ENCODE results near the gene PHYH. TPM values are rescaled to one million over a fixed set of nuclear protein-coding genes. Genes with fewer than 3 reads are reported as not detected.

Gene PHYH
- total and polyA plus RNA-seq, 2 experiments from 2014 or later: 50.1 to 83.7 TPM

- H3K4me3 ChIP-seq: no peak overlapping the region
- no peak overlapping the region for H3K27ac ChIP-seq
- H3K4me2 ChIP-seq: no peak overlapping the region
- TF ChIP-seq EZH2phosphoT487 (IDR thresholded peaks at IDR 0.05; ENCODE audit: low read depth, severe bottlenecking, unreplicated experiment) (no peak), EZH2 (IDR thresholded peaks at IDR 0.05; ENCODE audit: borderline replicate concordance) (no peak), CTCF (IDR thresholded peaks at IDR 0.05; ENCODE audit: poor library complexity) (no peak)
- H3K79me2 ChIP-seq: peaks cover 5% of the 10 kb centered on the region
- no peaks in the 10 kb centered on the region for H3K36me3 ChIP-seq (replicated peaks; ENCODE audit: insufficient read depth, low read depth)
- no peaks in the 10 kb centered on the region for H3K9me2 ChIP-seq (replicated peaks; ENCODE audit: insufficient read depth)
- DNase-seq (ENCODE audit: low spot score): no peak
- H3K9me3 ChIP-seq (ENCODE audit: low read depth): no peaks in the 10 kb centered on the region
- 90% methylated on average over 10 of the region's 10 CpGs for WGBS (ENCODE audit: low lambda C conversion rate, missing lambda C conversion rate)
- H2AFZ ChIP-seq: no peak overlapping the region
- peaks cover 4% of the 10 kb centered on the region for H3K4me1 ChIP-seq (ENCODE audit: insufficient read depth)
- H4K20me1 ChIP-seq (ENCODE audit: insufficient read depth, poor library complexity, severe bottlenecking): no peaks in the 10 kb centered on the region
- H3K27me3 ChIP-seq: no peaks in the 10 kb centered on the region
Measured at GRCh38 chr10:13296476-13296875, 3.4 kb downstream of the PHYH start.

- no peak overlapping the region for H3K4me2 ChIP-seq
- H3K9me2 ChIP-seq (replicated peaks; ENCODE audit: insufficient read depth): no peaks in the 10 kb centered on the region
- no peaks in the 10 kb centered on the region for H3K27me3 ChIP-seq
- 92% methylated on average over 2 of the region's 2 CpGs for WGBS (ENCODE audit: low lambda C conversion rate, missing lambda C conversion rate)
- H4K20me1 ChIP-seq (ENCODE audit: insufficient read depth, poor library complexity, severe bottlenecking): no peaks in the 10 kb centered on the region
- TF ChIP-seq CTCF (IDR thresholded peaks at IDR 0.05; ENCODE audit: poor library complexity) (no peak), EZH2 (IDR thresholded peaks at IDR 0.05; ENCODE audit: borderline replicate concordance) (no peak), EZH2phosphoT487 (IDR thresholded peaks at IDR 0.05; ENCODE audit: low read depth, severe bottlenecking, unreplicated experiment) (no peak)
- no peak for DNase-seq (ENCODE audit: low spot score)
- H3K4me1 ChIP-seq (ENCODE audit: insufficient read depth): no peaks in the 10 kb centered on the region
- no peaks in the 10 kb centered on the region for H3K79me2 ChIP-seq
- H3K9me3 ChIP-seq (ENCODE audit: low read depth): no peaks in the 10 kb centered on the region
- no peaks in the 10 kb centered on the region for H3K36me3 ChIP-seq (replicated peaks; ENCODE audit: insufficient read depth, low read depth)
- H3K27ac ChIP-seq: no peak overlapping the region
- no peak overlapping the region for H3K4me3 ChIP-seq
- no peak overlapping the region for H2AFZ ChIP-seq
Measured at GRCh38 chr10:13294784-13295183, 5.1 kb downstream of the PHYH start.

DNA sequence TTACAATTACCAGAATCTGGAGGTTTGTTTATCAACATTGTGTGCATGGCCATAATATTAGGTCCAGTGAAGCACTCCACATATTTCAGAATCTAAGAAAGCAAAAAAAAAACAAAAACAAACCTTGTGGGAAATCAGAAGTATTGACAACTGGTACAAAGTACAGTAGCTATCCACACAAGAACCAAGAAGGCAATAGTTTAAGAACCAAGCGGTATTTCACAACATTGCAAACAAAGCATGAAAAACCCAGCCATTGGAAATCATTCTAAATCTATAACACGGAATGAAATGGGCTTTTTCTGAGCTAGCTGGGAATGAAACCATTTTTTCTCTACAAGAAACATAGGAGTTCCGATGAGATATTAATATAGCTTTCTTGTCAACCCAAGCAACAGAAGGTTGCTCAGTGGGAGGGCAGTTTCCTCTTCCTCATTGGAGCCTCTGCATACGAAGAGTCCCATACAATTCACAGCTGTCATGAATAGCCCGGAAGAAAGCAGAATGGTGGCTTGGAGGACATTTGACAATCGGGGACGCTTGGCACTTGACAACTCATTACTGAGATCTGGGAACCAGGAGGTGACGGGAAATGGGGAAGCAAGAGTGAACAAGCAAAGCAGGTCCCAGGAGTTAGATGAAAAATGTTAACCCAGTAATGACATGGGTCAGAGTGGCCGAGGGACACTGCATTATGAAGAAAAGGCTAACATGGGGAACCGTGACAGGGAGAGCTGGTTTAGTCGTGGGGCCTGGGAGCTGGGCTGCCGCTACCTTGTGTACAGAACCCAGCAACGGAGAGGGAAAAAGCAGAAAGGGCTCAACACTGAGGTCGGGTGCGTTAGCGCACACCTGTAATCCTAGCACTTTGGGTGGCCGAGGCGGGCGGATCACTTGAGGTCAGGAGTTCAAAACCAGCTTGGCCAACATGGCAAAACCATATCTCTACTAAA lies 7.8 kb downstream of the PHYH start:
- H3K27ac ChIP-seq: no peak overlapping the region
- no peak overlapping the region for H3K4me3 ChIP-seq
- no peaks in the 10 kb centered on the region for H3K4me1 ChIP-seq (ENCODE audit: insufficient read depth)
- WGBS (ENCODE audit: low lambda C conversion rate, missing lambda C conversion rate): 95% methylated on average over 19 of the region's 19 CpGs
- H3K4me2 ChIP-seq: no peak overlapping the region
- no peaks in the 10 kb centered on the region for H3K79me2 ChIP-seq
- DNase-seq (ENCODE audit: low spot score): no peak
- no peaks in the 10 kb centered on the region for H3K36me3 ChIP-seq (replicated peaks; ENCODE audit: insufficient read depth, low read depth)
- H3K9me3 ChIP-seq (ENCODE audit: low read depth): no peaks in the 10 kb centered on the region
- TF ChIP-seq EZH2phosphoT487 (IDR thresholded peaks at IDR 0.05; ENCODE audit: low read depth, severe bottlenecking, unreplicated experiment): no peak
- no peaks in the 10 kb centered on the region for H3K9me2 ChIP-seq (replicated peaks; ENCODE audit: insufficient read depth)
- H3K27me3 ChIP-seq: no peaks in the 10 kb centered on the region
- H2AFZ ChIP-seq: no peak overlapping the region
- no peaks in the 10 kb centered on the region for H4K20me1 ChIP-seq (ENCODE audit: insufficient read depth, poor library complexity, severe bottlenecking)

DNA sequence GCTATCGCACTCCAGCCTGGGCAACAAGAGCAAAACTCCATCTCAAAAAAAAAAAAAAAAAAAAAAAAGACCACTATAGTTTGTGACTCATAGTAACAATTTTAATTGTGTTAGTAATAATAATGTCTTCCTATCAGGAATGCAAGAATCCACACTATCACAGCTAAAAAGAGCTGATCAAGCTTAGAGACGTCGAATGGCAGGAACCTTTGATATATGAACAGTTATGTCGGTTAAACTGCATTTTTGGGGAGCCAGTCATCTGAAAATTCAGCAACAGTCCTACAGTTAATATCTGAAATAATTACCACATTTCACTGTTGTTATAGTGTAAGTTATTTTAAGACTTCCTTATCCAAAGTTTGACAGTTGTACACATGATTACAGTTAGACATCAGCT lies 8.8 kb downstream of the PHYH start:
- no peak overlapping the region for H2AFZ ChIP-seq
- H3K9me3 ChIP-seq (ENCODE audit: low read depth): no peaks in the 10 kb centered on the region
- H4K20me1 ChIP-seq (ENCODE audit: insufficient read depth, poor library complexity, severe bottlenecking): no peaks in the 10 kb centered on the region
- H3K79me2 ChIP-seq: no peaks in the 10 kb centered on the region
- no peak overlapping the region for H3K27ac ChIP-seq
- no peak for DNase-seq (ENCODE audit: low spot score)
- H3K4me1 ChIP-seq (ENCODE audit: insufficient read depth): no peaks in the 10 kb centered on the region
- TF ChIP-seq EZH2phosphoT487 (IDR thresholded peaks at IDR 0.05; ENCODE audit: low read depth, severe bottlenecking, unreplicated experiment) (no peak), EZH2 (IDR thresholded peaks at IDR 0.05; ENCODE audit: borderline replicate concordance) (no peak), CTCF (IDR thresholded peaks at IDR 0.05; ENCODE audit: poor library complexity) (no peak)
- no peak overlapping the region for H3K4me3 ChIP-seq
- no peaks in the 10 kb centered on the region for H3K36me3 ChIP-seq (replicated peaks; ENCODE audit: insufficient read depth, low read depth)
- no peaks in the 10 kb centered on the region for H3K9me2 ChIP-seq (replicated peaks; ENCODE audit: insufficient read depth)
- no peak overlapping the region for H3K4me2 ChIP-seq
- no peaks in the 10 kb centered on the region for H3K27me3 ChIP-seq
- WGBS (ENCODE audit: low lambda C conversion rate, missing lambda C conversion rate): 92% methylated on average over 4 of the region's 4 CpGs

Data from hepatocyte (in vitro differentiated cells).